RWPE2 (cell line): ENCODE results near the gene HLF.

ENCODE experiments used
- ATAC-seq: fragments of 200-7000 bp; cut with Tn5 transposase; 3 replicates; pipeline ENCODE4 v1.9.1; 2021; ENCODE audit warnings: low read depth
- DNase-seq: peaks from one replicate; pipeline ENCODE4 v3.0.0-alpha.2; 2020; ENCODE audit warnings: low spot score
- H3K27ac ChIP-seq: fragments of 450-650 bp; 2 replicates; pipeline ENCODE4 v1.5.1; 2017; ENCODE audit warnings: mild to moderate bottlenecking; ENCODE audit not compliant: poor library complexity, severe bottlenecking
- H3K27me3 ChIP-seq: fragments of 250-450 bp; sonication (Bioruptor Pico); 2 replicates; pipeline ENCODE4 v1.5.1; 2021; ENCODE audit warnings: mild to moderate bottlenecking, moderate library complexity; ENCODE audit not compliant: insufficient read depth, poor library complexity, severe bottlenecking
- H3K36me3 ChIP-seq: fragments of 250-450 bp; sonication (Bioruptor Pico); 2 replicates; pipeline ENCODE4 v1.5.1; 2020; ENCODE audit warnings: low read depth, mild to moderate bottlenecking, moderate library complexity
- H3K4me1 ChIP-seq: fragments of 250-450 bp; sonication (Bioruptor Pico); 2 replicates; pipeline ENCODE4 v1.5.1; 2021; ENCODE audit warnings: mild to moderate bottlenecking, moderate library complexity; ENCODE audit not compliant: insufficient read depth, poor library complexity, severe bottlenecking
- H3K4me3 ChIP-seq: fragments of 250-450 bp; sonication (Bioruptor Pico); 2 replicates; pipeline ENCODE4 v1.5.1; 2021; ENCODE audit warnings: mild to moderate bottlenecking, moderate library complexity; ENCODE audit not compliant: severe bottlenecking
- H3K9me3 ChIP-seq: fragments of 250-450 bp; sonication (Bioruptor Pico); 2 replicates; pipeline ENCODE4 v1.5.1; 2021; ENCODE audit warnings: mild to moderate bottlenecking, moderate library complexity; ENCODE audit not compliant: severe bottlenecking
- TF ChIP-seq, protein P1 (sequence below): fragments of 450-650 bp; IDR thresholded peaks from one replicate; pipeline ENCODE4 v1.5.1; 2017; ENCODE audit warnings: mild to moderate bottlenecking, moderate library complexity; ENCODE audit not compliant: poor library complexity, severe bottlenecking

HLF gene

DNA sequence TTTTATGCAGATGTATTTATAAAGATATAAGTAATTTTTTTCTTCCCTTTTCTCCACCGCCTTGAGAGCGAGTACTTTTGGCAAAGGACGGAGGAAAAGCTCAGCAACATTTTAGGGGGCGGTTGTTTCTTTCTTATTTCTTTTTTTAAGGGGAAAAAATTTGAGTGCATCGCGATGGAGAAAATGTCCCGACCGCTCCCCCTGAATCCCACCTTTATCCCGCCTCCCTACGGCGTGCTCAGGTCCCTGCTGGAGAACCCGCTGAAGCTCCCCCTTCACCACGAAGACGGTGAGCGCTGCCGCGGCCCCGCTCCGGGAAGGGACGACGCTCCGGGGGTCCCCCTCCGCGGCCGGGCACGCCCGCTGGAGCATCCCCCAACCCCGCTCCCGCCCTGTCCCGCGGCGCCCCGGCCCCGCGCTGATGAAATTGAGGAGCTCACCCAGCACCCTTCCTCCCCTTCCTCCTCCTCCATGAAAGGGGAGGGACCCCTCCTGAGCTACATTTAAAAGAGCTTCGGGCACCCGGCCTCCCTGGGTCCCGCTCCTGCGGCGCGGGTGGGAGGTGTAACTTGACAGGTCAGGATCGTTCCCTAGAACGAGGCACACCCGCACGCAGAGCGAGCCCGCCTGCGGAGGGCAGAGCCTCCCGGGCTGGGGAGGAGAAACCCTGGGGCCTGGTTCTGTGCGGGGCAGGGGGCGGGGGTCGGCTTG is 706 bp downstream of the HLF start:
- no peak overlapping the region for H3K27ac ChIP-seq
- H3K4me1 ChIP-seq = peaks cover 7% of the 10 kb centered on the region
- H3K9me3 ChIP-seq = no peaks in the 10 kb centered on the region
- TF ChIP-seq, protein P1, sequence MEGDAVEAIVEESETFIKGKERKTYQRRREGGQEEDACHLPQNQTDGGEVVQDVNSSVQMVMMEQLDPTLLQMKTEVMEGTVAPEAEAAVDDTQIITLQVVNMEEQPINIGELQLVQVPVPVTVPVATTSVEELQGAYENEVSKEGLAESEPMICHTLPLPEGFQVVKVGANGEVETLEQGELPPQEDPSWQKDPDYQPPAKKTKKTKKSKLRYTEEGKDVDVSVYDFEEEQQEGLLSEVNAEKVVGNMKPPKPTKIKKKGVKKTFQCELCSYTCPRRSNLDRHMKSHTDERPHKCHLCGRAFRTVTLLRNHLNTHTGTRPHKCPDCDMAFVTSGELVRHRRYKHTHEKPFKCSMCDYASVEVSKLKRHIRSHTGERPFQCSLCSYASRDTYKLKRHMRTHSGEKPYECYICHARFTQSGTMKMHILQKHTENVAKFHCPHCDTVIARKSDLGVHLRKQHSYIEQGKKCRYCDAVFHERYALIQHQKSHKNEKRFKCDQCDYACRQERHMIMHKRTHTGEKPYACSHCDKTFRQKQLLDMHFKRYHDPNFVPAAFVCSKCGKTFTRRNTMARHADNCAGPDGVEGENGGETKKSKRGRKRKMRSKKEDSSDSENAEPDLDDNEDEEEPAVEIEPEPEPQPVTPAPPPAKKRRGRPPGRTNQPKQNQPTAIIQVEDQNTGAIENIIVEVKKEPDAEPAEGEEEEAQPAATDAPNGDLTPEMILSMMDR = no peak
- H3K36me3 ChIP-seq = no peaks in the 10 kb centered on the region
- ATAC-seq (no peak; the same call in 2 of the 3 replicates), DNase-seq (no peak)
- peak overlapping the region; percentile 33 for H3K4me3 ChIP-seq
- H3K27me3 ChIP-seq = peaks cover 55% of the 10 kb centered on the region

DNA sequence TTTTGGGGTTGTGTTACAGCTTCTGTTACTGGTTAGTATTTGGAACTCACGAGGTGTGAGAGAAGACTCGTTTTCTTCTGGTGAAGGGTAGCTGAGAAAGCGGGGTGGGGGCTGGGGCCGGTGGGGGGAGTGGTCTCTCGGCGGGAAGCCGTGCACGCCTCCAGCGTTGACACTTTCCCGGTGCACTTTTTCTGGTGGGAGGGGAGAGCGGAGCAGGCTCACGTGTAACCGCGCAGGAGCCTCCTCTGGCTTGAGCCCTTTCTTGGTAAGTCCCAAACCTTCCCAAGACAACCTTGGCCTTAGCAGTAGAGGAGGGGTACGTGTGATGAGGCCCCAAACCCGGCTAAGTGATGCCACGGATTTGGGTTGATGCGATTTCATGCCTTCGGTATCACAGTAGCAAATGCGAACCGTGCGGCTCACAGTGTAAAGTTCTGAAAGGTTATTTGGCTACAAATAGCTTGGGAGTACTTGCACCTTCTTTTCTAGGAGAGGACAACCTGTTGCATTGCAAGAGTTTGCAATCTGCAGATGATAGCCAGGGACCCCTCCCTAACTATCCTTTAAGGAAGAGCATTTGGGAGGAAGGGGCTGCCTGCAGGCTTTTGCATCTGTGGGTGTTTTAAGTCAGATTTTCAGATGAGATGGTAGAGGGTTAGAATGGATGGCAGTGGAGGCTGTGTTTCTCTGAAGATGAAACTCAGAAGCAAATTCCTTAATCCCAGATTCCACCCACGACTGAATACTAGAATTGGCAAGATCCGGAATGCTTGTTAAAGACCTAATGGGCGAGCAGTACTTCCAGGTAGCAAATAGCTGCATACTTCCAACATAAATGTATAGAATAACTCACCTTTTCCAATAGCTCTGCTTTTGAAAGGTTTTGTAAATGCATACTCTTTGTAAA is 1.5 kb downstream of the HLF start:
- Histone ChIP-seq H3K27me3 (peaks cover 55% of the 10 kb centered on the region), H3K4me3 (no peak overlapping the region), H3K36me3 (no peaks in the 10 kb centered on the region), H3K9me3 (no peaks in the 10 kb centered on the region), H3K27ac (no peak overlapping the region), H3K4me1 (peaks cover 7% of the 10 kb centered on the region)
- DNase-seq (no peak), ATAC-seq (no peak)
- TF ChIP-seq, protein P1 = no peak

DNA sequence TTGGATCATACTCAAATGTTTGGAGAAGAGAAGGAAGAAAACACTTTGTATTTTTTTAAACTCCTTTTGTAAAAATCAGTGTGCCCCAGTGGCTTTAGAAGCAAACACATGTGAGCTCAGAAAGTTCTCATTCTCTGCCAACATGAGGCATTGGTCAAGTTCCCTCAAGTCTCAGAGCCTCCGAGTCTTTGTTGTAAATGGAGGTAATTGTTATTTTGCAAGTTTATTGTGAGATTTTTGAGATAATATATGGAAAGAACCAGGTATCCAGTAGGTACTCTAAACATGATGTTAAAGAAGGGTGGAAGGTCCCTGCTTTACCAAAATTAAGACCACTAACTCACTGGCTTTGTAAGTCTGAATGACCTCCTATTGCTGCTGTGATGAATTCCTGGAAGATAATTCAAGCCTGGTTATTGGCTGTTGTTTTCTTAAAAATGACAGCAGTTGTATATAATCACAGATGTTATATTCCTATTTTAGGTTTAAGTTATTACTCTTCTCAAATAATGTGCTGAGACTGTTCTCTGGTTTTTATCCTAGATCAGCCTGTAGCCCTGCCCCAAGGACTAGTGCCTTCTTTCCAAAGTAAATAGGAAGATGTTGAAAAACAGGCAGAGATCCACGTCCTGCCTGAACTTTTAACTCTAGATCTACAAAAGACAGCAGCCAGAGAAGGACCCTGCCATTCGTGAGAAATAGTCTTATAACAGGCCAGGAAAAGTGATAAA is 2.4 kb downstream of the HLF start:
- peaks cover 7% of the 10 kb centered on the region for H3K4me1 ChIP-seq
- no peaks in the 10 kb centered on the region for H3K36me3 ChIP-seq
- peaks cover 51% of the 10 kb centered on the region for H3K27me3 ChIP-seq
- no peaks in the 10 kb centered on the region for H3K9me3 ChIP-seq
- no peak for DNase-seq
- no peak for ATAC-seq
- TF ChIP-seq, protein P1 = no peak
- H3K27ac ChIP-seq = no peak overlapping the region
- H3K4me3 ChIP-seq = no peak overlapping the region

DNA sequence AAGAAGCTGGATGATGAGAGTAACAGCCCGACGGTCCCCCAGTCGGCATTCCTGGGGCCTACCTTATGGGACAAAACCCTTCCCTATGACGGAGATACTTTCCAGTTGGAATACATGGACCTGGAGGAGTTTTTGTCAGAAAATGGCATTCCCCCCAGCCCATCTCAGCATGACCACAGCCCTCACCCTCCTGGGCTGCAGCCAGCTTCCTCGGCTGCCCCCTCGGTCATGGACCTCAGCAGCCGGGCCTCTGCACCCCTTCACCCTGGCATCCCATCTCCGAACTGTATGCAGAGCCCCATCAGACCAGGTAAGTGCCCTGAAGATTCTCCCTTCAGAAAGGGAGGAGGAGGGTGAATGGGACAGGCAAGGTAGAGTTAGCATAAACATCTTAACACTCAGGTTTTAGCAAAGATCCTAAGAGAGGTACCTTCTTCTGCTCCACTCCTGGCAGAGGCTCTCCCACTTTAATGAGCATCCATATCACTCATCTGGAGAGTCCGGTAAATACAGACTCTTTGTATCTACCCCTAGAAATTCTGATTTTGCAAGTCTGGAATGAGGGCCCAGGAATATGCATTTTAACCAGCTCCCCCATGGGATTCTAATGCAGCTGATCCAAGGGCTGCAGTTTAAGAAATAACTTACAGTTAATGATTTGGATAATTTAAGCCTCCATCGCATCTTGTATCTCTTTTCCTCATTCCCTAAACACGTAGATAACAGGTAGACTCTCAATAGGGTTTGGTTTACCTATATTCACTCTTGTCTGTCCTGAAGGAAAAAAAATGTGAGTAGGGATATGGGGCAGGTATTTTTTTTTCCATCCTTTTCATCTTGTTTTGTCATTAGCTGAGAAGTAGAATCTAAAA is 3.3 kb downstream of the HLF start:
- TF ChIP-seq, protein P1 = no peak
- Histone ChIP-seq H3K9me3 (no peaks in the 10 kb centered on the region), H3K36me3 (no peaks in the 10 kb centered on the region), H3K4me3 (no peak overlapping the region), H3K4me1 (peaks cover 7% of the 10 kb centered on the region), H3K27me3 (peaks cover 42% of the 10 kb centered on the region), H3K27ac (no peak overlapping the region)
- DNase-seq (no peak), ATAC-seq (no peak)
